GM23248 (cell line): Measurements from ENCODE around the gene GAS2. TPM values are rescaled to one million over a fixed set of nuclear protein-coding genes. Genes with fewer than 3 reads are reported as not detected.

ENCODE experiments used
- DNase-seq: peaks from one replicate; pipeline ENCODE4 v3.0.0-alpha.2; 2015
- H2AFZ ChIP-seq: fragments of 200-600 bp; sonication (generic); 2 replicates; pipeline ENCODE4 v1.6.1; 2016; ENCODE audit warnings: antibody characterized with exemption
- H3F3A ChIP-seq: fragments of 200-600 bp; sonication (generic); 2 replicates; pipeline ENCODE4 v1.6.1; 2016; ENCODE audit warnings: mild to moderate bottlenecking, antibody characterized with exemption, mixed run types; ENCODE audit not compliant: insufficient read depth
- H3K27ac ChIP-seq: fragments of 200-600 bp; sonication (generic); 2 replicates; pipeline ENCODE4 v1.5.1; 2016; ENCODE audit warnings: mild to moderate bottlenecking
- H3K27me3 ChIP-seq: fragments of 200-600 bp; sonication (generic); replicated peaks from 2 replicates; pipeline ENCODE4 v1.6.1; 2016; ENCODE audit warnings: mild to moderate bottlenecking; ENCODE audit not compliant: insufficient read depth
- H3K36me3 ChIP-seq: fragments of 200-600 bp; sonication (generic); 2 replicates; pipeline ENCODE4 v1.6.1; 2016; ENCODE audit warnings: low read depth, mild to moderate bottlenecking
- H3K4me1 ChIP-seq: fragments of 200-600 bp; sonication (generic); 2 replicates; pipeline ENCODE4 v1.6.1; 2016; ENCODE audit warnings: mild to moderate bottlenecking; ENCODE audit not compliant: insufficient read depth
- H3K4me2 ChIP-seq: fragments of 200-600 bp; sonication (generic); one replicate; pipeline ENCODE4 v1.6.1; 2016; ENCODE audit warnings: mild to moderate bottlenecking; ENCODE audit not compliant: unreplicated experiment
- H3K4me3 ChIP-seq: fragments of 200-600 bp; sonication (generic); 2 replicates; pipeline ENCODE4 v1.5.1; 2016; ENCODE audit warnings: mild to moderate bottlenecking
- H3K79me2 ChIP-seq: fragments of 200-600 bp; sonication (generic); 2 replicates; pipeline ENCODE4 v1.6.1; 2016; ENCODE audit warnings: mild to moderate bottlenecking; ENCODE audit not compliant: insufficient read depth
- H3K9ac ChIP-seq: fragments of 200-600 bp; sonication (generic); 2 replicates; pipeline ENCODE4 v1.6.1; 2016; ENCODE audit warnings: mild to moderate bottlenecking
- H3K9me2 ChIP-seq: fragments of 200-600 bp; sonication (generic); 2 replicates; pipeline ENCODE4 v1.6.1; 2016; ENCODE audit warnings: mixed run types, mild to moderate bottlenecking, moderate library complexity; ENCODE audit not compliant: insufficient read depth
- H3K9me3 ChIP-seq: fragments of 200-600 bp; sonication (generic); one replicate; pipeline ENCODE4 v1.6.1; 2017; ENCODE audit warnings: low read depth
- H4K20me1 ChIP-seq: fragments of 200-600 bp; sonication (generic); 2 replicates; pipeline ENCODE4 v1.6.0; 2016; ENCODE audit not compliant: insufficient read depth
- EZH2 ChIP-seq: fragments of 200-600 bp; sonication (generic); IDR thresholded peaks from 2 replicates; pipeline ENCODE4 v1.6.1; 2018; ENCODE audit warnings: antibody characterized with exemption, mild to moderate bottlenecking; ENCODE audit not compliant: insufficient read depth, poor library complexity, severe bottlenecking
- EZH2phosphoT487 ChIP-seq: fragments of 200-600 bp; sonication (generic); IDR thresholded peaks from 2 replicates; pipeline ENCODE4 v1.6.1; 2018; ENCODE audit warnings: antibody characterized with exemption, moderate library complexity, mild to moderate bottlenecking, low read depth; ENCODE audit not compliant: insufficient read depth
- WGBS, 2 experiments: methylation state at CpG; one replicate each; pipeline ENCODE4 v1.1.6; 2015 to 2017; ENCODE audit warnings: low lambda C conversion rate in 2 of 2, low coverage in 1 of 2; ENCODE audit errors: missing lambda C conversion rate in 2 of 2; 5-methylcytosine and 5-hydroxymethylcytosine counted together
- in situ Hi-C: fragments of 300-500 bp; cut with MboI; formaldehyde crosslinking; loops from 2 replicates; pipeline ENCODE4 v1.15.0; 2020
- polyA plus RNA-seq: library from polyadenylated mRNA; unstranded; fragments of >200 nt; fragmentation: Nextera tagmentation; extraction: Ambion mirVana; gene quantifications from 2 replicates; pipeline ENCODE4 v1.2.1, GENCODE V29; 2016
- total RNA-seq: library from RNA; depleted of rRNA; stranded (reverse); fragments of >200 nt; shearing (Covaris generic); gene quantifications from 2 replicates; pipeline ENCODE4 v1.2.3, GENCODE V29; 2014

The GAS2 gene
- total and polyA plus RNA-seq, 2 experiments from 2014 or later = 0.63 to 1.2 TPM

DNA sequence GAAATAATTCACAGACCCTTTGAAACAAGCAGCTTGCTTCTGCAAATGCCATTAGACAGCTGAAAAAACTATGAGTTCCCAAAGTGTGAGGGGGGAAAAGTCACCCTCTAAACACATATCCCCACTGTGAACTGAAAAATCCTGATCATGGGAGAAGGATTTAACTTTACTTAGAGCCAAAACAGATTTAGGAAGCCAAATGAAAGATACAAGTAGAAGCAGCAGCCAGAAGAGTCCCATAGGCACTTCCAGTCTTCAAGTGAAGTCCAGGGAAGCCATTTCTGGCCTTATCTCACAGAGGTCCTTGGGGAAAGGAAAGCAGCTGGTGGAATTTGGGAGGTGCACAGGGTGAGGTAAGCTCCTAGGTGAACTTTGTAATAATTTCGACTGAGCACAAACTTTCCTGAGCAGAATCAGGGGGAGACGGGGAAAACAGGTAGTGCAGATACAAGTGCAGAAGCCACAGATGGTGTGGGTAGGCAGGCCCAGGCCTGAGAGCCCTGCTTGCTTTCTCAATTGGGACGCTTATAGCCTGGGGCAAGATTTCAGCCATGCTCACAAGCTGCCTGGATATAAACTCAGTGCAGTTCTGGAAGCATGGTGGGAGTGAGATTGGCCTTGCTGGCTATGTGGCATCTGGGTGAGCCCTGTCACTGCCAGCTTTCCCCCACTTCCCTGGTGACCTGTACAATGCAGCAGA, 44.8 kb downstream of the GAS2 start:
- no peak for DNase-seq
- Histone ChIP-seq H3K27ac (no peak overlapping the region), H3K9me3 (no peaks in the 10 kb centered on the region), H3K4me2 (no peak overlapping the region), H3K79me2 (no peaks in the 10 kb centered on the region), H3K4me3 (no peak overlapping the region), H3F3A (no peaks in the 10 kb centered on the region), H3K9ac (no peak overlapping the region), H3K36me3 (no peaks in the 10 kb centered on the region), H4K20me1 (no peaks in the 10 kb centered on the region), H3K27me3 (no peaks in the 10 kb centered on the region), H2AFZ (no peak overlapping the region), H3K4me1 (no peaks in the 10 kb centered on the region), H3K9me2 (no peaks in the 10 kb centered on the region)
- in situ Hi-C loops = no loop called here
- WGBS, 2 experiments = 20 to 24% methylated on average over 3 of the region's 3 CpGs
- no peak for TF ChIP-seq EZH2phosphoT487
- no peak for TF ChIP-seq EZH2

DNA sequence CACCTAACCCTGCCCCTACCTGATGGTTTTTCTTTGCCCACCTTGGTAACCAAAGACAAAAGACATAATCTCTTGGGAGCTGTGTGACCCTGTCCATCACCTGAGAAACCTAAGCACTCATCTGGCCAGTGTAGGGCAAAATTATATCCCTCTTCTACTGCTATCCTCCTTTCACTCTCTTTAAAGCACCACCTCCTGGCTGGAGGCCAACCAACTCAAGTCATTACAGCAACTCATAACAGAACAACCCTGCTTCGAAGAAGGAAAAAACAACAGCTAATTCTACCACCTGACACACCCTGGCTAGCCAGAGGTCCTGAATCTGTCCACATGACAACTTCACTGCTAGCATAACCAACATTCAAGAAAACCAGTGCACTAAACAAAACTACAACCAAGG, 45.5 kb downstream of the GAS2 start:
- DNase-seq = no peak
- no peaks in the 10 kb centered on the region for H3K36me3 ChIP-seq
- H3K4me2 ChIP-seq = no peak overlapping the region
- no peaks in the 10 kb centered on the region for H3K4me1 ChIP-seq
- H3F3A ChIP-seq = no peaks in the 10 kb centered on the region
- in situ Hi-C loops = no loop called here
- H3K9me3 ChIP-seq = no peaks in the 10 kb centered on the region
- no peaks in the 10 kb centered on the region for H3K9me2 ChIP-seq
- H4K20me1 ChIP-seq = no peaks in the 10 kb centered on the region
- no peak overlapping the region for H2AFZ ChIP-seq
- WGBS, 2 experiments = 44 to 47% methylated on average over 1 of the region's 1 CpG
- no peak overlapping the region for H3K27ac ChIP-seq
- no peaks in the 10 kb centered on the region for H3K79me2 ChIP-seq
- no peaks in the 10 kb centered on the region for H3K27me3 ChIP-seq
- no peak overlapping the region for H3K9ac ChIP-seq
- no peak overlapping the region for H3K4me3 ChIP-seq
- no peak for TF ChIP-seq EZH2
- TF ChIP-seq EZH2phosphoT487 = no peak

DNA sequence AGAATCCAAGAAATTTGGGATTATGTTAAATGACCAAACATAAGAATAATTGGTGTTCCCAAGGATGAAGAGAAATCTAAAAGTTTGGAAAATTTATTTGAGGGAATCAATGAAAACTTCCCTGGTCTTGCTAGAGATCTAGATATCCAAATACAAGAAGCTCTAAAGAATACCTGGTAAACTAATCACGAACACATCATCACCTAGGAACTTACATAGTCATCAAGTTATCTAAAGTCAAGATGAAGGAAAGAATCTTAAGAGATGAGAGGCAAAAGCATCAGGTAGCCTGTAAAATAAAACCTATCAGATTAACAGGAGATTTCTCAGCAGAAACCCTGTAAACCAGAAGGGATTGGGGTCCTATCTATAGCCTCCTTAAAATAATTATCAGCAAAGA, 46.9 kb downstream of the GAS2 start:
- no peak overlapping the region for H3K9ac ChIP-seq
- H3K36me3 ChIP-seq = no peaks in the 10 kb centered on the region
- no peaks in the 10 kb centered on the region for H4K20me1 ChIP-seq
- H3K27me3 ChIP-seq = no peaks in the 10 kb centered on the region
- in situ Hi-C loops = no loop called here
- no peak overlapping the region for H3K4me3 ChIP-seq
- H3K79me2 ChIP-seq = no peaks in the 10 kb centered on the region
- no peaks in the 10 kb centered on the region for H3F3A ChIP-seq
- H3K9me2 ChIP-seq = no peaks in the 10 kb centered on the region
- DNase-seq = no peak
- H2AFZ ChIP-seq = no peak overlapping the region
- no peaks in the 10 kb centered on the region for H3K9me3 ChIP-seq
- no peak overlapping the region for H3K4me2 ChIP-seq
- 8 to 12% methylated on average over 1 of the region's 1 CpG for WGBS, 2 experiments
- H3K27ac ChIP-seq = no peak overlapping the region
- TF ChIP-seq EZH2phosphoT487 (no peak), EZH2 (no peak)
- H3K4me1 ChIP-seq = no peaks in the 10 kb centered on the region

DNA sequence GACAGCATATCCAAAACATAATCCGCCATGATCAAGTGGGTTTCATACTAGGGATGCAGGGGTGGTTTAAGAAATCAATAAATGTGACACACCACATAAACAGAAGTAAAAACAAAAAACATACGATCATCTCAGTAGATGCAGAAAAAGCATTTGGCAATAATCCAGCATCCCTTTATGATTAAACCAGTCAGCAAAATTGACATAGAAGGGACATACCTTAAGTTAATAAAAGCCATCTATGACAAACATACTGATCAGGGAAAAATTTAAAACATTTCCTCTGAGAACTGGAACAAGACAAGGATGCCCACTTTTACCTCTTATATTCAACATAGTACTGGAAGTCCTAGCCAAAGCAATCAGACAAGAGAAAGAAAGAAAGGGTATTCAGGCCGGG, 49.6 kb downstream of the GAS2 start:
- Histone ChIP-seq H3K4me2 (no peak overlapping the region), H4K20me1 (no peaks in the 10 kb centered on the region), H3K4me3 (no peak overlapping the region), H2AFZ (no peak overlapping the region), H3K9me3 (no peaks in the 10 kb centered on the region), H3K27me3 (no peaks in the 10 kb centered on the region), H3K9me2 (no peaks in the 10 kb centered on the region; the same call in 1 of the 2 replicates), H3K27ac (no peak overlapping the region), H3K9ac (no peak overlapping the region), H3K4me1 (no peaks in the 10 kb centered on the region), H3K79me2 (no peaks in the 10 kb centered on the region), H3F3A (no peaks in the 10 kb centered on the region), H3K36me3 (no peaks in the 10 kb centered on the region)
- no peak for DNase-seq
- 35 to 39% methylated on average over 3 of the region's 3 CpGs for WGBS, 2 experiments
- in situ Hi-C loops = no loop called here
- no peak for TF ChIP-seq EZH2phosphoT487
- no peak for TF ChIP-seq EZH2
